Right lobe of liver (tissue), 6 donors: ENCODE results near the gene FCHSD1. TPM values are rescaled to one million over a fixed set of nuclear protein-coding genes. Genes with fewer than 3 reads are reported as not detected.

Source experiments
- ATAC-seq, 4 donors: fragments of 200-7000 bp; cut with Tn5 transposase; one replicate each; pipeline ENCODE4 v1.9.1; 2020; ENCODE audit warnings: mild to moderate bottlenecking in 4 of 4, moderate library complexity in 4 of 4
- DNase-seq, 3 donors: peaks; one replicate each; pipeline ENCODE4 v3.0.0-alpha.2; 2020
- H3K27ac ChIP-seq, 3 donors: fragments of 200-600 bp; one replicate each; pipeline ENCODE4 v1.8.0; 2022
- H3K27me3 ChIP-seq, 2 donors: fragments of 200-600 bp; one replicate each; pipeline ENCODE4 v1.8.0; 2022
- H3K36me3 ChIP-seq, 4 donors: fragments of 200-600 bp; sonication (generic) in 1 of 4; one replicate each; pipeline versions ENCODE4 v1.5.1 to v1.8.0; 2017 to 2022; ENCODE audit warnings: control low read depth in 1 of 4
- H3K4me1 ChIP-seq, 4 donors: fragments of 200-600 bp; sonication (generic) in 1 of 4; one replicate each; pipeline versions ENCODE4 v1.5.1 to v1.8.0; 2017 to 2022; ENCODE audit warnings: control low read depth in 1 of 4
- H3K4me3 ChIP-seq, 3 donors: fragments of 200-600 bp; one replicate each; pipeline ENCODE4 v1.8.0; 2022
- H3K9me3 ChIP-seq, 4 donors: fragments of 200-600 bp; sonication (generic) in 1 of 4; one replicate each; pipeline versions ENCODE4 v1.5.1 to v1.8.0; 2017 to 2022; ENCODE audit warnings: control low read depth in 1 of 4
- CTCF ChIP-seq, 4 donors: fragments of 200-600 bp in 3 of 4; fragments of 450-650 bp in 1 of 4; IDR thresholded peaks; one replicate each; pipeline versions ENCODE4 v1.5.1 to v1.8.0; 2016 to 2022; ENCODE audit warnings: antibody characterized with exemption in 4 of 4, mild to moderate bottlenecking in 2 of 4
- POLR2A ChIP-seq: fragments of 450-650 bp; IDR thresholded peaks from one replicate; pipeline ENCODE4 v1.6.1; 2017; ENCODE audit warnings: antibody characterized with exemption, mild to moderate bottlenecking
- WGBS: methylation state at CpG from one replicate; pipeline ENCODE4 v1.1.6; 2018; ENCODE audit warnings: low coverage, low lambda C conversion rate; ENCODE audit not compliant: insufficient coverage; ENCODE audit errors: missing lambda C conversion rate; 5-methylcytosine and 5-hydroxymethylcytosine counted together
- intact Hi-C, 2 donors: fragments of 100-400 bp; cut with DNase I; formaldehyde crosslinking; loops; one replicate each; pipeline versions ENCODE4 v1.11.2 to v1.14.1; 2022
- total RNA-seq, 6 experiments: library from RNA; depleted of rRNA in 2 of 6; stranded (reverse); fragments of >200 nt in 2 of 6; fragmentation: NEBNext Ultra II Directional in 3 of 6; extraction: Animal tissue kit (Norgen Biotek cat#: 25700) in 3 of 6; gene quantifications; one replicate each; pipeline versions ENCODE4 v1.1.0 to v1.2.4, GENCODE V29; 2016 to 2023
- donor health status: DM: no; HTN: yes; CAD: no.
- donor health status: DM: no; HTN: no; CAD: no.
- donor health status: DM: no; HTN: no; CAD: no.
- donor health status: DM: no; HTN: yes; CAD: no.
- donor health status: DM: no; HTN: yes; CAD: no.

FCHSD1 gene
- total RNA-seq, 6 experiments from 2014 or later = 0.77 to 6.4 (median 3.3) TPM

DNA sequence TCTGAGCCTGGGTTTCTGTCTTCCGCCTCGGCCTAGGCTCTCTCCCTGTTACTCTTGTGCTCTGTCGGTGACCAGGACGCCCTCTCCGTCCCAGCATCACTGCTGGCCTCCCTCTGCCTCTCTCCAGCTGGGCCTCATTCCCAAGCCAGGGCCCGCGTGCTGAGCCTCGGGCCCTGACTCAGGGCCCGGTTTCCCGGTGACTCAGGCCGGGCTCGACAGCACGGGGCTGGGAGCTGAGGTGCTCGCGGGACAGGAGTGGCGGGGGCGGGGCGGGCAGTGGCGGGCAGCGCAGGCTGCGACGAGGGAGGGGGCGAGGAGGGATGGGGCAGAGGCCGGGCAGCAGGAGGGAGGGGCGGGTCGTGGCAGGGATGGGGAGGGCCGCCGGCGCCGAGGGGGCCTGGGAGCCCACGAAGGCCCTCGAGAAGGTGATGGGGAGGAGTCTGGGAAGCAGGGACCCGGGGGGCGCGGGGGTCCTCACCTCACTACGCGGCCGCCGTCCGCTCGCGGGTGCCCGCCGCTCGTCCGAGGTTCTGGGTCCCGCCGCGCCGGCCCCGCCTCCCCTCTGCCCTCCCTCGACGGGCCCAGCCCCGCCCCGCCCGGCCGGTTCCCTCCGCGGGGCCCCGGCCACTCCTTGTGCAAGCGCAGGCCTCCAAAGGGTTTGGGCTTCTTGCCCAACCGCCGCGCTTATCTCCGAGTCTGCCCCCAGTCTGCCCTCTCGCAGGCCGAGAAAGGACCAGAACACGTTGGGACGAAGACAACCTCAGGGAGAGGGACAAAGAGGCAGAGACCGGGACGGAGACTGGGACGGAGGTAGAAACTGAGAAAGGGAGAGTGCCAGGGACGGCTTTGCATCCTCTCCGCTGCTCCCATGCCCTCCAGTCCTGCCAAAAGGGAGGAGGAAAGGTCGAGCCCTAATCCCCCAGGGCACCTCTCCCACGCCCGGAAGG, 30.8 kb upstream of the FCHSD1 start, which contains the start of gene ARAP3:
TSS of gene ARAP3 (minus strand) at position 536 of the 947 bp plus-strand sequence. CDS start 1,744 bp downstream, outside the sequence.
- no peaks in the 10 kb centered on the region for H3K27me3 ChIP-seq
- no peaks in the 10 kb centered on the region for H3K36me3 ChIP-seq
- peak within 1 kb of the TSS; percentile 37 to 50 (median 47) for H3K4me3 ChIP-seq
- DNase-seq = peak; percentile 90 to 92 (median 90)
- 15% methylated on average over 35 of the region's 77 CpGs for WGBS
- peaks cover 0 to 9% (median 2%) of the 10 kb centered on the region in 4 donors for H3K4me1 ChIP-seq
- intact Hi-C loops = no loop called here
- H3K27ac ChIP-seq = peak within 1 kb of the TSS; percentile 56 to 66 (median 62)
- TF ChIP-seq POLR2A (no peak), CTCF (IDR thresholded peaks at IDR 0.05) (no peak)
- ATAC-seq = peak; percentile 82 to 92 (median 88)
- no peaks in the 10 kb centered on the region for H3K9me3 ChIP-seq

DNA sequence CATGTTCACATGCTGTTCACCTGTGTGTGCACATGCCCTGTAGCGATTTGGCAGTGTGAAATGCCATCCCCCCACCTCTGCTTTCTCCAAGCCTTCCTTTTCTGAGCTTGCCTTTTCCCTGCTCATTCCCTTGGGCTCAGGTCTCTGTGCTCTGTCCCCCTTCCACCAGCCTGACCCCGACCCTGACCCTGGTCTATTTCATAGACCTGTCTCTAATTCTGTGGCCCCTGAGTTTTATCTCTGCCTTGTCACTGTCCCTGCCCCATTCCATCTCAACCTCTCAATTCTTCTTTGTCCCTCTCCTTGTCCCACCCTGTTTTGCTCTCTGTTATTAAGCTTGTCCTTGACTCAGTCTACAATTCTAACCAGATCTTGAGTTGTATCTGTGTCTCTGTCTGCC, 30.1 kb upstream of the FCHSD1 start:
- intact Hi-C loops = no loop called here
- WGBS = 43% methylated on average over 2 of the region's 2 CpGs

DNA sequence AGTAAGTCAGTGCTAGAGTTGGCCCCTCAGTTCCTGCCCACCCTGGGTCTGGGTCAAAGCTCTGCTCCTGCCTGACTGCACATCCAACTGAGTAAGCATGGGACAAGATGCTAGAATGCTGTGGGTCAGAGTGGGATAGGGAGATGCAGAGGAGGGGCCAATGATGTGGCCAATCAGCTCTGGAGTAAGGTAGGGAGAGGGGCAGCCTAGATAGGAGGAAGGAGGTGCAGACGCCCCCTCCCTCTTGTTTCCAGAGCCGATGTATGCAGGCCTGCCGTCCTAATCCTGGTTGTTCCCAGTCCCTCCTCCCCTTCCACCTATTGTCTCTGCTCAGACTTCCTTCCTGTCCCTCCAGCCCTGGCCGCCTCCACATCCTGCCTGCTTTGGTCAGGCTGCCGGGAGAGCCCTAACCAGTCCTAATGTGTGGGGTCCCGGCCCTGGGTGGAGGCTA, 29.6 kb upstream of the FCHSD1 start:
- no peaks in the 10 kb centered on the region for H3K36me3 ChIP-seq
- intact Hi-C loops = no loop called here
- H3K27me3 ChIP-seq = no peaks in the 10 kb centered on the region
- TF ChIP-seq CTCF (IDR thresholded peaks at IDR 0.05) (no peak), POLR2A (peak; percentile 14)
- peak; percentile 42 to 70 (median 56) for ATAC-seq
- H3K27ac ChIP-seq = peak overlapping the region in 2 of 3 donors; percentile 62 to 66
- H3K4me1 ChIP-seq = peaks cover 0 to 9% (median 2%) of the 10 kb centered on the region in 4 donors
- no peaks in the 10 kb centered on the region for H3K9me3 ChIP-seq
- peak in 2 of 3 donors; percentile 68 to 70 for DNase-seq
- 49% methylated on average over 6 of the region's 6 CpGs for WGBS
- H3K4me3 ChIP-seq = peak overlapping the region in 1 of 3 donors; percentile 50

More for the DNA sequence above, 30.1 kb upstream of the FCHSD1 start:
- TF ChIP-seq POLR2A = peak; percentile 0
- TF ChIP-seq CTCF (IDR thresholded peaks at IDR 0.05) = no peak
- Histone ChIP-seq H3K36me3 (no peaks in the 10 kb centered on the region), H3K27me3 (no peaks in the 10 kb centered on the region), H3K9me3 (no peaks in the 10 kb centered on the region), H3K4me3 (peak overlapping the region; percentile 37 to 50 (median 47)), H3K4me1 (peaks cover 0 to 9% (median 2%) of the 10 kb centered on the region in 4 donors), H3K27ac (peak overlapping the region; percentile 56 to 66 (median 62))
- DNase-seq (no peak), ATAC-seq (no peak)

GRCh38 chr5:141680178-141680577, 29.0 kb upstream of the FCHSD1 start:
- TF ChIP-seq CTCF (IDR thresholded peaks at IDR 0.05) (no peak), POLR2A (no peak)
- Histone ChIP-seq H3K4me1 (peaks cover 0 to 9% (median 2%) of the 10 kb centered on the region in 4 donors), H3K27ac (no peak overlapping the region), H3K36me3 (no peaks in the 10 kb centered on the region), H3K27me3 (no peaks in the 10 kb centered on the region), H3K9me3 (no peaks in the 10 kb centered on the region), H3K4me3 (no peak overlapping the region)
- intact Hi-C loops = no loop called here
- ATAC-seq (no peak), DNase-seq (no peak)
- WGBS = no CpG with 5 or more reads among the region's 16 CpGs
